Progenitor cell of endocrine pancreas (in vitro differentiated cells): ENCODE results near the gene STARD8. TPM values are rescaled to one million over a fixed set of nuclear protein-coding genes. Genes with fewer than 3 reads are reported as not detected.
A peak's percentile ranks its signal among the peaks of the same experiment; 100 is the strongest.

Experiments
- DNase-seq: peaks from one replicate; pipeline ENCODE4 v3.0.0; 2021; ENCODE audit warnings: low spot score; ENCODE audit not compliant: unreplicated experiment
- H3K27ac Mint-ChIP-seq: 2 replicates; pipeline ENCODE4 v1.8.0; 2021; ENCODE audit warnings: mild to moderate bottlenecking, moderate library complexity, mixed read lengths
- H3K27me3 Mint-ChIP-seq: 2 replicates; pipeline ENCODE4 v1.8.0; 2021; ENCODE audit warnings: mixed read lengths
- H3K36me3 Mint-ChIP-seq: 2 replicates; pipeline ENCODE4 v1.8.0; 2022; ENCODE audit warnings: mixed read lengths; ENCODE audit not compliant: insufficient read depth
- H3K4me1 Mint-ChIP-seq: 2 replicates; pipeline ENCODE4 v1.8.0; 2021; ENCODE audit warnings: low read depth, mixed read lengths
- H3K4me3 Mint-ChIP-seq: 2 replicates; pipeline ENCODE4 v1.8.0; 2021; ENCODE audit warnings: low read depth, mild to moderate bottlenecking, moderate library complexity, mixed read lengths
- H3K9me3 Mint-ChIP-seq: 2 replicates; pipeline ENCODE4 v1.8.0; 2021; ENCODE audit warnings: low read depth, mixed read lengths
- CTCF ChIP-seq: fragments of 200-600 bp; sonication (generic); IDR thresholded peaks from one replicate; pipeline ENCODE4 v1.5.0; 2021; ENCODE audit warnings: antibody characterized with exemption, mild to moderate bottlenecking; ENCODE audit not compliant: unreplicated experiment
- total RNA-seq: library from RNA; stranded (reverse); gene quantifications from 2 replicates; pipeline ENCODE4 v1.2.1, GENCODE V29; 2021

Gene STARD8
- total RNA-seq, 1 donor from 2014 or later, result 0.60 TPM

- peaks cover 4% of the 10 kb centered on the region for H3K9me3 Mint-ChIP-seq
- no peaks in the 10 kb centered on the region for H3K36me3 Mint-ChIP-seq
- no peak overlapping the region for H3K4me3 Mint-ChIP-seq
- no peak overlapping the region for H3K27ac Mint-ChIP-seq
- no peak for DNase-seq
- TF ChIP-seq CTCF, result no peak
- H3K27me3 Mint-ChIP-seq, result no peaks in the 10 kb centered on the region
- H3K4me1 Mint-ChIP-seq, result peaks cover 3% of the 10 kb centered on the region
Observed at GRCh38 chrX:68703369-68703768, 55.9 kb downstream of the STARD8 start.

GRCh38 chrX:68703846-68704245, 56.4 kb downstream of the STARD8 start:
- no peaks in the 10 kb centered on the region for H3K36me3 Mint-ChIP-seq
- no peaks in the 10 kb centered on the region for H3K27me3 Mint-ChIP-seq
- H3K9me3 Mint-ChIP-seq, result peaks cover 4% of the 10 kb centered on the region
- DNase-seq, result no peak
- H3K27ac Mint-ChIP-seq, result no peak overlapping the region
- TF ChIP-seq CTCF, result no peak
- no peak overlapping the region for H3K4me3 Mint-ChIP-seq
- H3K4me1 Mint-ChIP-seq, result peaks cover 2% of the 10 kb centered on the region

GRCh38 chrX:68705986-68706385, 58.5 kb downstream of the STARD8 start:
- no peaks in the 10 kb centered on the region for H3K27me3 Mint-ChIP-seq
- TF ChIP-seq CTCF, result no peak

GRCh38 chrX:68708503-68709290, 61.2 kb downstream of the STARD8 start:
- no peak for TF ChIP-seq CTCF
- Mint-ChIP-seq H3K9me3 (peaks cover 8% of the 10 kb centered on the region), H3K27me3 (no peaks in the 10 kb centered on the region), H3K4me3 (no peak overlapping the region), H3K27ac (no peak overlapping the region), H3K4me1 (no peaks in the 10 kb centered on the region), H3K36me3 (no peaks in the 10 kb centered on the region)
- DNase-seq, result no peak

More at GRCh38 chrX:68705986-68706385, 58.5 kb downstream of the STARD8 start:
- no peak overlapping the region for H3K4me3 Mint-ChIP-seq
- no peak overlapping the region for H3K27ac Mint-ChIP-seq
- H3K36me3 Mint-ChIP-seq, result no peaks in the 10 kb centered on the region
- H3K9me3 Mint-ChIP-seq, result peaks cover 4% of the 10 kb centered on the region
- no peaks in the 10 kb centered on the region for H3K4me1 Mint-ChIP-seq
- DNase-seq, result no peak

- no peak overlapping the region for H3K4me3 Mint-ChIP-seq
- H3K27me3 Mint-ChIP-seq, result no peaks in the 10 kb centered on the region
- no peaks in the 10 kb centered on the region for H3K36me3 Mint-ChIP-seq
- TF ChIP-seq CTCF, result peak; percentile 73
- peaks cover 11% of the 10 kb centered on the region for H3K9me3 Mint-ChIP-seq
- peak; percentile 45 for DNase-seq
- H3K27ac Mint-ChIP-seq, result no peak overlapping the region
- no peaks in the 10 kb centered on the region for H3K4me1 Mint-ChIP-seq
Observed at GRCh38 chrX:68710870-68711576, 63.6 kb downstream of the STARD8 start.
